HL-60 (cell line): ENCODE data around the gene ANAPC5.

Experiments
- POLR2AphosphoS5 ChIP-seq: IDR thresholded peaks from 2 replicates; pipeline ENCODE4 v1.6.1; 2012; ENCODE audit warnings: low read depth
- TF ChIP-seq, protein P1 (sequence below): IDR thresholded peaks from one replicate; pipeline ENCODE4 v1.5.1; 2011; ENCODE audit warnings: low read length, control low read depth, inconsistent platforms; ENCODE audit not compliant: insufficient read depth

DNA sequence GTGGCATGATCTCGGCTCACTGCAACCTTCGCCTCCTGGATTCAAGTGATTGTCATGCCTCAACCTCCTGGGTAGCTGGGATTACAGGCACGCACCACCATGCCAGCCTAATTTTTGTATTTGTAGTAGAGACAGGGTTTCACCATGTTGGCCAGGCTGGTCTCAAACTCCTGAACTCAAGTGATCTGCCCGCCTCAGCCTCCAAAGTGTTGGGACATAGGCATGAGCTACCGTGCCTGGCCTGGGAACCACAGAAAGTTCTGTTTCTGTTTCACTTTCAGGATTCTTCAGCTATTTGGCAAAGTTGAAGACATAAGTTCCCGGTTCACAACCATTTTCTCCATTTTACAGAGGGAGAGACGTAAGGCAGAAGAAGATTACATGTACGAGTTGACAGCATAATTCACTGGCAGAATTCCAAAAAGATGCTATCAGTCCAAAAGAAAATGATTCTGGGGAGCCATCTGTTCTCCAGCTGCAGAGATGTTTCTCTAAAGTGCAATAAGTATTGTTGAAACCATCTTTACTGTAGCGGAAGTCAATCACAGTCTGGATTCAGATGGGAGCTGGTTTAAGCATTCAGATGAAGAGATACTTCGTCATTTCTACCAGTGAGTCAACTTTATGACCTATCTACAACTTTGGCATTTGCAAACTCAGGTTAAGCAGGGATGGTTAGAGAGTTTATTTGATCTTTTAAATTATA lies 39.6 kb upstream of the ANAPC5 start:
- TF ChIP-seq, protein P1, sequence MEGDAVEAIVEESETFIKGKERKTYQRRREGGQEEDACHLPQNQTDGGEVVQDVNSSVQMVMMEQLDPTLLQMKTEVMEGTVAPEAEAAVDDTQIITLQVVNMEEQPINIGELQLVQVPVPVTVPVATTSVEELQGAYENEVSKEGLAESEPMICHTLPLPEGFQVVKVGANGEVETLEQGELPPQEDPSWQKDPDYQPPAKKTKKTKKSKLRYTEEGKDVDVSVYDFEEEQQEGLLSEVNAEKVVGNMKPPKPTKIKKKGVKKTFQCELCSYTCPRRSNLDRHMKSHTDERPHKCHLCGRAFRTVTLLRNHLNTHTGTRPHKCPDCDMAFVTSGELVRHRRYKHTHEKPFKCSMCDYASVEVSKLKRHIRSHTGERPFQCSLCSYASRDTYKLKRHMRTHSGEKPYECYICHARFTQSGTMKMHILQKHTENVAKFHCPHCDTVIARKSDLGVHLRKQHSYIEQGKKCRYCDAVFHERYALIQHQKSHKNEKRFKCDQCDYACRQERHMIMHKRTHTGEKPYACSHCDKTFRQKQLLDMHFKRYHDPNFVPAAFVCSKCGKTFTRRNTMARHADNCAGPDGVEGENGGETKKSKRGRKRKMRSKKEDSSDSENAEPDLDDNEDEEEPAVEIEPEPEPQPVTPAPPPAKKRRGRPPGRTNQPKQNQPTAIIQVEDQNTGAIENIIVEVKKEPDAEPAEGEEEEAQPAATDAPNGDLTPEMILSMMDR, result no peak
- TF ChIP-seq POLR2AphosphoS5, result no peak
